OCI-LY7 (cell line): ENCODE data around the gene COX7A2. TPM values are rescaled to one million over a fixed set of nuclear protein-coding genes. Genes with fewer than 3 reads are reported as not detected.

Source experiments
- BruUV-seq: library from RNA; stranded (reverse); fragments of 400-500 nt; replicated peaks from 2 replicates; lab custom pipeline; 2021; lab: Mats Ljungman, UMichigan
- CTCF ChIA-PET: fragments of 300-600 bp; sonication (Branson Sonifier 250); formaldehyde crosslinking; loops from one replicate; lab custom pipeline; 2022; ENCODE audit warnings: antibody characterized with exemption; ENCODE audit not compliant: unreplicated experiment; lab: Charles Lee
- POLR2A ChIA-PET: fragments of 300-600 bp; sonication (Branson Sonifier 250); formaldehyde crosslinking; loops from one replicate; lab custom pipeline; 2022; ENCODE audit warnings: antibody characterized with exemption; lab: Charles Lee
- DNase-seq: peaks from one replicate; pipeline ENCODE4 v3.0.0-alpha.2; 2015; ENCODE audit warnings: low spot score
- H2AFZ ChIP-seq: fragments of 200-600 bp; sonication (generic), shearing (Covaris generic); 2 replicates; pipeline ENCODE4 v1.6.1; 2014; ENCODE audit warnings: mild to moderate bottlenecking, antibody characterized with exemption, low read length, moderate library complexity
- H3K27ac ChIP-seq: fragments of 200-600 bp; sonication (generic); 2 replicates; pipeline ENCODE4 v1.5.1; 2014; ENCODE audit warnings: mixed run types, low read depth, mild to moderate bottlenecking, moderate library complexity, low read length, inconsistent platforms; ENCODE audit not compliant: poor library complexity, severe bottlenecking
- H3K36me3 ChIP-seq: fragments of 200-600 bp; sonication (generic); 2 replicates; pipeline ENCODE4 v1.6.1; 2014; ENCODE audit warnings: mild to moderate bottlenecking, antibody characterized with exemption, low read length, moderate library complexity, mixed read lengths; ENCODE audit not compliant: insufficient read depth
- H3K4me1 ChIP-seq: fragments of 200-600 bp; sonication (generic); 2 replicates; pipeline ENCODE4 v1.5.1; 2014; ENCODE audit warnings: mild to moderate bottlenecking, low read length; ENCODE audit not compliant: insufficient read depth, poor library complexity, severe bottlenecking
- H3K4me2 ChIP-seq: fragments of 200-600 bp; sonication (generic); 2 replicates; pipeline ENCODE4 v1.6.1; 2014; ENCODE audit warnings: mild to moderate bottlenecking, low read length
- H3K4me3 ChIP-seq: fragments of 200-600 bp; sonication (generic); 2 replicates; pipeline ENCODE4 v1.5.1; 2014; ENCODE audit warnings: mild to moderate bottlenecking, low read depth, low read length; ENCODE audit not compliant: poor library complexity, severe bottlenecking
- H3K79me2 ChIP-seq: fragments of 200-600 bp; sonication (generic); 2 replicates; pipeline ENCODE4 v1.6.1; 2016; ENCODE audit warnings: low read depth, mild to moderate bottlenecking, low read length, moderate library complexity, mixed read lengths; ENCODE audit not compliant: insufficient read depth
- H3K9me2 ChIP-seq: fragments of 200-600 bp; sonication (generic); 2 replicates; pipeline ENCODE4 v1.6.1; 2016; ENCODE audit warnings: mild to moderate bottlenecking, low read length, mixed read lengths; ENCODE audit not compliant: insufficient read depth
- H3K9me3 ChIP-seq: fragments of 200-600 bp; sonication (generic); 2 replicates; pipeline ENCODE4 v1.6.1; 2014; ENCODE audit warnings: mild to moderate bottlenecking, mixed run types, low read length, mixed read lengths
- H4K20me1 ChIP-seq: fragments of 200-600 bp; sonication (generic); 2 replicates; pipeline ENCODE4 v1.6.1; 2014; ENCODE audit warnings: mild to moderate bottlenecking, antibody characterized with exemption, low read length, moderate library complexity, mixed read lengths; ENCODE audit not compliant: insufficient read depth
- CTCF ChIP-seq: fragments of 200-600 bp; sonication (generic); conservative IDR thresholded peaks from 2 replicates; pipeline ENCODE4 v1.5.1; 2014; ENCODE audit warnings: mild to moderate bottlenecking, antibody characterized with exemption, low read length, moderate library complexity, mixed read lengths
- EZH2phosphoT487 ChIP-seq: fragments of 200-600 bp; sonication (generic); IDR thresholded peaks from 2 replicates; pipeline ENCODE4 v1.6.1; 2018; ENCODE audit warnings: low read depth, borderline replicate concordance, mild to moderate bottlenecking, mixed run types, antibody characterized with exemption, low read length, moderate library complexity, mixed read lengths
- intact Hi-C: fragments of 100-400 bp; cut with micrococcal nuclease; formaldehyde crosslinking; loops from one replicate; pipeline ENCODE4 v1.10.0; 2022; ENCODE audit not compliant: unreplicated experiment
- total RNA-seq, 2 experiments: library from RNA; depleted of rRNA in 1 of 2; stranded (reverse); fragments of >200 nt in 1 of 2; shearing (Covaris generic) in 1 of 2; gene quantifications; 2 replicates each; pipeline ENCODE4 v1.2.3, GENCODE V29; 2014 to 2022

Gene COX7A2
- total RNA-seq, 2 experiments from 2014 or later: 210 to 403 TPM

- Histone ChIP-seq H3K36me3 (no peaks in the 10 kb centered on the region), H3K9me2 (no peaks in the 10 kb centered on the region), H3K79me2 (no peaks in the 10 kb centered on the region), H3K27ac (no peak overlapping the region), H3K4me1 (no peaks in the 10 kb centered on the region), H4K20me1 (no peaks in the 10 kb centered on the region), H2AFZ (no peak overlapping the region), H3K4me3 (no peak overlapping the region), H3K9me3 (no peaks in the 10 kb centered on the region), H3K4me2 (no peak overlapping the region)
- no TSS peak for BruUV-seq
- POLR2A ChIA-PET: interaction anchor here (0.6 kb wide), 1 partner anchor 9 kb away, joined by 3 read pairs; no protein-coding TSS in a partner anchor
- TF ChIP-seq EZH2phosphoT487 (no peak), CTCF (no peak)
- DNase-seq: no peak
- CTCF ChIA-PET: no interaction called here
- intact Hi-C loops: no loop called here
Observed at GRCh38 chr6:75213112-75213511, 30.5 kb downstream of the COX7A2 start.

- Histone ChIP-seq H3K36me3 (no peaks in the 10 kb centered on the region), H2AFZ (no peak overlapping the region), H4K20me1 (no peaks in the 10 kb centered on the region), H3K4me1 (no peaks in the 10 kb centered on the region), H3K4me2 (no peak overlapping the region), H3K79me2 (no peaks in the 10 kb centered on the region), H3K4me3 (no peak overlapping the region), H3K27ac (no peak overlapping the region), H3K9me3 (no peaks in the 10 kb centered on the region), H3K9me2 (no peaks in the 10 kb centered on the region)
- BruUV-seq: no TSS peak
- no peak for DNase-seq
- POLR2A ChIA-PET: interaction anchor here (1.0 to 1.4 kb wide), 2 partner anchors 9 to 28 kb away, joined by 3 to 5 read pairs; no protein-coding TSS in a partner anchor
- CTCF ChIA-PET: interaction anchor here (0.6 kb wide), 1 partner anchor 484 kb away, joined by 3 read pairs; no protein-coding TSS in a partner anchor
- no peak for TF ChIP-seq CTCF
- no peak for TF ChIP-seq EZH2phosphoT487
- intact Hi-C loops: no loop called here
Observed at GRCh38 chr6:75211920-75212590, 31.5 kb downstream of the COX7A2 start.
